ENCODE data around the gene DUSP23. TPM values are rescaled to one million over a fixed set of nuclear protein-coding genes. Genes with fewer than 3 reads are reported as not detected.

Gene DUSP23
- total RNA-seq, 1 donor from 2014 or later = 24.0 TPM

DNA sequence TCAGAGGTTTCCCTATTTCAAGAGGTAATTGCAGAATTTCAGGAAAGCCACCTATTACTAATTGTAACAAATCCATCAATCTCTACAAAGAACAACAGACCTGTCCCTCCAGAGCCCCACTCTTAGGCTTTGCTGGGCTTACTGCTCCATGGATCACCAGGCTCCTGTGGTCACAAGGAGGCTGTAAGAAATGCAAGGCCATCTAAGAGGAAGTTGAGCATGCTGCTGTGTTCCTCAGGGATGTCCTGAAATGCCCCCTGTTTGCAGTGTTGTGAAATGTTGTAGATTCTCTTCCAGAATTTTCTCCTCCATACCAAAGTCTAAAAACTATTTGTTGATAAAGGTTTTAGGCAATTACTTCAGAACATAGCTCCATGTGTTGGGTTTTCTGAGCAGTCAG is 24.4 kb upstream of the DUSP23 start:
- Mint-ChIP-seq H3K27ac (no peak overlapping the region), H3K9me3 (no peaks in the 10 kb centered on the region), H3K27me3 (peaks cover 3% of the 10 kb centered on the region), H3K4me1 (ENCODE audit: unreplicated experiment) (no peaks in the 10 kb centered on the region), H3K4me3 (no peak overlapping the region), H3K36me3 (no peaks in the 10 kb centered on the region)
- TF ChIP-seq, protein P1, sequence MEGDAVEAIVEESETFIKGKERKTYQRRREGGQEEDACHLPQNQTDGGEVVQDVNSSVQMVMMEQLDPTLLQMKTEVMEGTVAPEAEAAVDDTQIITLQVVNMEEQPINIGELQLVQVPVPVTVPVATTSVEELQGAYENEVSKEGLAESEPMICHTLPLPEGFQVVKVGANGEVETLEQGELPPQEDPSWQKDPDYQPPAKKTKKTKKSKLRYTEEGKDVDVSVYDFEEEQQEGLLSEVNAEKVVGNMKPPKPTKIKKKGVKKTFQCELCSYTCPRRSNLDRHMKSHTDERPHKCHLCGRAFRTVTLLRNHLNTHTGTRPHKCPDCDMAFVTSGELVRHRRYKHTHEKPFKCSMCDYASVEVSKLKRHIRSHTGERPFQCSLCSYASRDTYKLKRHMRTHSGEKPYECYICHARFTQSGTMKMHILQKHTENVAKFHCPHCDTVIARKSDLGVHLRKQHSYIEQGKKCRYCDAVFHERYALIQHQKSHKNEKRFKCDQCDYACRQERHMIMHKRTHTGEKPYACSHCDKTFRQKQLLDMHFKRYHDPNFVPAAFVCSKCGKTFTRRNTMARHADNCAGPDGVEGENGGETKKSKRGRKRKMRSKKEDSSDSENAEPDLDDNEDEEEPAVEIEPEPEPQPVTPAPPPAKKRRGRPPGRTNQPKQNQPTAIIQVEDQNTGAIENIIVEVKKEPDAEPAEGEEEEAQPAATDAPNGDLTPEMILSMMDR (conservative IDR thresholded peaks at IDR 0.05) = no peak
- DNase-seq (ENCODE audit: extremely low spot score, unreplicated experiment) = no peak

DNA sequence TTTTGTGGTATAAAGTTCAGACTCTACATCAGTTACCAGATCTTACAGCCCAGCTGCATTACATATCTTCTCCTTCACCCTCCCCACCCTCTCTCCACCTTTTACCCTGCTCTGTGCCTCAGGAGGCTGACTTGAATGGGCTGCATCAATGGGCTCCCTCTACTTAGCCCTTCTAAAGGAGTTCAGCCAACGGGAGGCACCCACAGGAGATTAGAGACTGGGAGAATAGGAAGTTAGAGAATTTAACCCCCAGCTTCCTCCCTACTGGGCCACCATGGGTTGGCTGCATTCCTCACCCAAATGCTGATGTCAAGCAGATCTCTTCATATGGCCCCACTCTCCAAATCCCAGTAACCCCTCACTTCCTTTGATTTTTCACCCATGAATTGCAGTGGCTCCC is 17.1 kb upstream of the DUSP23 start:
- DNase-seq (ENCODE audit: extremely low spot score, unreplicated experiment) = no peak
- TF ChIP-seq, protein P1 (conservative IDR thresholded peaks at IDR 0.05) = no peak
- Mint-ChIP-seq H3K4me3 (no peak overlapping the region), H3K36me3 (no peaks in the 10 kb centered on the region), H3K4me1 (ENCODE audit: unreplicated experiment) (no peaks in the 10 kb centered on the region), H3K9me3 (no peaks in the 10 kb centered on the region), H3K27me3 (no peaks in the 10 kb centered on the region), H3K27ac (no peak overlapping the region)

DNA sequence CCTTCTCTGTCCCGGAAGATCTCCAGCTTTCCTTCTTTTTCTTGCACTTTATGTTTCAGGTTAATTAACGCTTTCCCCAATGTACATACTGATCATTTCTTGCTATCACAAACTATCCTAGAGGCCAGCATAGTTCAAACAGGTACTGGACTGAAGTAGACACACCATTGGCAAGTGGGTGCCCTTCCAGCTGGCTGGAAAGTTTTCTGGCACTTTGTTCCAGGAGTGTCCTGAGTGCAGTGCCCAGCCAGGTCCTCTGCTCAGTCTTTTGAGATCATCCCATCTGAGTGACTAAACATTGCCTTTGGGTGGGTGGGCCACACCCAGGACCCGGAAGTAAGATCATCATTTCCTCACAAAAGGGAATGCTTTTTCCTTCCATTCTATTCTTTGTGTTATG is 15.0 kb upstream of the DUSP23 start:
- H3K27ac Mint-ChIP-seq = no peak overlapping the region
- no peak for DNase-seq (ENCODE audit: extremely low spot score, unreplicated experiment)
- no peaks in the 10 kb centered on the region for H3K27me3 Mint-ChIP-seq
- H3K4me3 Mint-ChIP-seq = no peak overlapping the region
- no peaks in the 10 kb centered on the region for H3K4me1 Mint-ChIP-seq (ENCODE audit: unreplicated experiment)
- H3K9me3 Mint-ChIP-seq = no peaks in the 10 kb centered on the region
- TF ChIP-seq, protein P1 (conservative IDR thresholded peaks at IDR 0.05) = no peak
- H3K36me3 Mint-ChIP-seq = no peaks in the 10 kb centered on the region

DNA sequence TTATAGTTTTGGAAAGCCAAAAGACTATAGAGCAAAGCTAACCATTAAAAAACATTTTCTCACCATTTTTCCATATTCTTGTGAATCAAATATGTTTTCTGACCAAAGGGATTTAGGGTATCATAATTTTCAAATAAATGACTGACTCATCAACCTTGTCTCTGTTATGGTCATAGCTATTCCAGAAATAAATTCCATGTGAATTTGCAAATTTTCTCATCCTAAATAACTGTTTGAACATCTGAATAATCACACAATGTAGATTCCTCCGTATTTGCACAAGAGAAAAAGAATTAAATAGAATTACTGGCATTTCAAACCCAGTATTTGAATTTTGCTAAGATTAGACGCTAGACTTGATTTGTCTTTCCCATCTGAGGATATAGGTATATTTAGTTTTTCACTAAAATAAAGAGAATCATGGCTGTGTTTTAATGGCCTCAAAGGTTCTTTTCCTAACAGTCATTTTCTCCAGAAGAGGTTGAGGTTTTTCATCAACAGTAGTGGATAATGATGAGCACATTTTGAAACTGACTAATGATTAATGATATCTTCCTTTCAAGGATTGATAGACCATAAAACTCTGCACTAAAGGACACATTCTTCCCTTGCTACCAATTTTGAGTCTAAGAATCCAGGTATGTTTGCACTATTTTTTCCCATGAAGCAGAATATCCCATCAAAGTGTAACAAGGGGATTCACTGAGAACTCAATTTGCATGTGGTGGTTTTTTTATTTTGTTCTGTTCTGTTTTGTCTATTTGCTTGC is 9.5 kb upstream of the DUSP23 start:
- Mint-ChIP-seq H3K36me3 (no peaks in the 10 kb centered on the region), H3K9me3 (no peaks in the 10 kb centered on the region), H3K4me3 (no peak overlapping the region), H3K4me1 (ENCODE audit: unreplicated experiment) (peaks cover 5% of the 10 kb centered on the region), H3K27ac (no peak overlapping the region), H3K27me3 (no peaks in the 10 kb centered on the region)
- TF ChIP-seq, protein P1 (conservative IDR thresholded peaks at IDR 0.05) = no peak
- DNase-seq (ENCODE audit: extremely low spot score, unreplicated experiment) = no peak

DNA sequence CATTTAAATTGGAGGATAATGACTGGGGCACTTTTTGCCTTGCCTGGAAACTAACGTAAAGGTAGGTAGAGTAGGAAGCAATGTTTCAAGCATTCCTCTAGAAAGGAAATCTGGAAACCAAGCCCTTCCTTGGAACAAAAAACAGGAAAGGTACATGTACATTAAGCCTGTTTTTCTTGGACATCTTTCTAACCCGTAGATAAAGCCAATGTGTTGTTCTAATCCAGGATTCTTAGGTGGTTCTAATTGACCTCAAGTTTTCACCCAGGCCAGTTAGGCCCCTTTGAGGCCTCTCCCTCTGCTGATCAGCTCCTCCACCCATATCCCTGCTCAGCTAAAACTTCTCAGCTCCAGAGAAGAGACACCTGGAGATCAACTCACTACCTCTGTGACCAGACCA is 6.3 kb upstream of the DUSP23 start:
- Mint-ChIP-seq H3K36me3 (no peaks in the 10 kb centered on the region), H3K27ac (no peak overlapping the region), H3K4me3 (no peak overlapping the region), H3K9me3 (no peaks in the 10 kb centered on the region), H3K27me3 (peaks cover 7% of the 10 kb centered on the region), H3K4me1 (ENCODE audit: unreplicated experiment) (peaks cover 11% of the 10 kb centered on the region)
- DNase-seq (ENCODE audit: extremely low spot score, unreplicated experiment) = no peak
- TF ChIP-seq, protein P1 (conservative IDR thresholded peaks at IDR 0.05) = no peak

Data from type B pancreatic cell (in vitro differentiated cells).